ENCODE data around the gene TFF1.

Gene TFF1

DNA sequence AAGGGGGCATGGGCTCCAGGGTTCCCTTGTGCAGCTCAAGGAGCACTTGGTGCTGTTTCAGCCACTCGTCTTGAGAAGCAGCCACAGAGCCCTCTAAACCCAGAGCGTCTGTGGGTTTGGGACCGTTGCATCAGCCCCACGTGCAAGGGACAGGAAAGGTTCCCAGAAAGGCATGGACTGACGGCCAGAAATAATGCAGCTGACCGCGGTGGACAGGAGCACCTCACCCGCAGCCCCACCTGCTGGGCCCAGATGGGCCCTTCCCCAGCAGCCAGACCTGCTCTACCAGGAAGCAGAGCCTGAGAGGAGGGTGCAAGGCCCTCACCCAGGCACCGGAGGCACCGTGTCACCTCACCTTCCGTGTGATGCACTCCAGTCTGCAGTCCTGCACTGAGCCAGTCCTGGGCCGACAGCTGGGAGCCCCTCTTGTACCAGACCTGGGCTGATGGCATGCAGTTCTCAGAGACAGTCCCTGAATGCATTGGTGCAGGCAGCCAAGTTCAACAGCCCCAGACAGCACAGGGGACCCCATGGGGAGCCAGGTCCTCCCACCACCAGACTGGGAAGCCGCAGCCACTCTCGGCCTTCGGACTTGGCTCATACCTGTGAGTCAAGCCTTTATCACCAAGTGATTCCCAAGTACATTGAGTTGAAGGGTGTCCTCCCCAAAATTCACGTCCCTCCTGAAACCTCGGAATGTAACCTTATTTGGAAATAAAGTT lies 46.3 kb downstream of the TFF1 start:
- H3K4me3 ChIP-seq (ENCODE audit: low read length) = no peak overlapping the region
- TF ChIP-seq, protein P1, sequence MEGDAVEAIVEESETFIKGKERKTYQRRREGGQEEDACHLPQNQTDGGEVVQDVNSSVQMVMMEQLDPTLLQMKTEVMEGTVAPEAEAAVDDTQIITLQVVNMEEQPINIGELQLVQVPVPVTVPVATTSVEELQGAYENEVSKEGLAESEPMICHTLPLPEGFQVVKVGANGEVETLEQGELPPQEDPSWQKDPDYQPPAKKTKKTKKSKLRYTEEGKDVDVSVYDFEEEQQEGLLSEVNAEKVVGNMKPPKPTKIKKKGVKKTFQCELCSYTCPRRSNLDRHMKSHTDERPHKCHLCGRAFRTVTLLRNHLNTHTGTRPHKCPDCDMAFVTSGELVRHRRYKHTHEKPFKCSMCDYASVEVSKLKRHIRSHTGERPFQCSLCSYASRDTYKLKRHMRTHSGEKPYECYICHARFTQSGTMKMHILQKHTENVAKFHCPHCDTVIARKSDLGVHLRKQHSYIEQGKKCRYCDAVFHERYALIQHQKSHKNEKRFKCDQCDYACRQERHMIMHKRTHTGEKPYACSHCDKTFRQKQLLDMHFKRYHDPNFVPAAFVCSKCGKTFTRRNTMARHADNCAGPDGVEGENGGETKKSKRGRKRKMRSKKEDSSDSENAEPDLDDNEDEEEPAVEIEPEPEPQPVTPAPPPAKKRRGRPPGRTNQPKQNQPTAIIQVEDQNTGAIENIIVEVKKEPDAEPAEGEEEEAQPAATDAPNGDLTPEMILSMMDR (conservative IDR thresholded peaks at IDR 0.05; ENCODE audit: low read depth, low read length) = no peak
- DNase-seq (ENCODE audit: low read depth) = no peak

DNA sequence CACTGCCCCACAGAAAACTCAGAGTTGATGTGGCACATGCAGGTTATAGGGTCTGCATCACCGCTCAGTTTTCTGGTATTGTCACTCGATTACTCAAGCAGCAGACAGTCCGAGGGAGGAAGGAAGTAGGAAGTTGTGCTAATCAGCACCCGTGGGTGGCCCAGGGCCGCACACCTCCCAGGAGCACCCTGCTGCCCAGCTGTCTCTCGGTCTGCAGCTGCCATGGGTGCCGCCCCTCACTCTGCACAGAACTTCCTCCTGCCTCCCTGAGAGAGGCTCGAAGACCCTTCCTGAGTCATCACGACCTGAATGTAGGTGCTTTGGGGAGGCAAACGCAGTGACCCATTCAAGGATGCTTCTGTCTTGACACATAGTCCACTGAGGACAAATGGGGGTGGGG lies 47.0 kb downstream of the TFF1 start:
- DNase-seq (ENCODE audit: low read depth) = no peak
- no peak overlapping the region for H3K4me3 ChIP-seq (ENCODE audit: low read length)
- TF ChIP-seq, protein P1 (conservative IDR thresholded peaks at IDR 0.05; ENCODE audit: low read depth, low read length) = no peak

DNA sequence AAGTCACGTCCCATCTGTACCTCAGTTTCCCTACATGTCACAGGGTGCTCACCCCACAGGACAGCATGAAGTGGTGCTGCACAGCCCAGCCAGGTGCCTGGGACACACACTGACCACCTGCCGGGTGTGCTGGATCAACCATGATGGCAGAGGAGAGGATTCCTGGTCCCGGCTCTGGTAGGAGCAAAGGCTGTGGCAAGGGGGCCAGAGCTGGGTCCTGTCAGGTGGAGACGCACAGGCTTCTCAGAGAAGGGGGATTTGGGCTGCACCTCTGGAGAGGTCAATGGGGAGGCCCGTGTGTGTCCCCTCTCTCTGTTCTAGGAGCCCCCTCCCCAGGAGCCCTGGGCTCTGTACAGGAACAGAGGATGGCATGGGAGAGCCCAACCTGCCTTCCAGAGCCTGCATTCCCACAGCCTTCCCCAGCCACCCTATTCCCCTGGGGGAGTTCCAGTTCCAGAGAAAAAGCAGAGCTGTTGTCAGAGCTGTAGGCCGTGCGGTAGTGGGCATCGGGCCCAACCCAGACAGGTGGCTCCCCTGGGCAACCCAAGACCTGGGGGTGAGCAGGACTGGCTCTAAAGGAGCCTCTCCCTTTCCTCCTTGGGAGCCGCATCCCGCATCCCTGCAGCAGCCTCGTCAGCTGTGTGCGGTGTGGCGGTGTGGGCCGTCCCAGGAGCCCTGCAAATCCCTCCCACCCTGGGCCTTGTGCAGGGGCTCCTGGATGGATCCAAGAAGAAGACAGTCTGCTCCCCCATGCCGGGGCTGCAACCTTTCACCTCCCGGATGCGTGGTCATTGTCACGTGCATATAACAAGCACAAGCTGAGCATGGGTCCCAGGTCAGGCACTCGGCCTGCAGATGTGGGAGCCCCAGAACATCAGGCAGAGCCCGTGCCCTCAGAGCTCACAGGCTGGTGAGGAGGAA lies 48.2 kb downstream of the TFF1 start:
- no peak overlapping the region for H3K4me3 ChIP-seq (ENCODE audit: low read length)
- DNase-seq (ENCODE audit: low read depth) = no peak
- TF ChIP-seq, protein P1 (conservative IDR thresholded peaks at IDR 0.05; ENCODE audit: low read depth, low read length) = no peak

DNA sequence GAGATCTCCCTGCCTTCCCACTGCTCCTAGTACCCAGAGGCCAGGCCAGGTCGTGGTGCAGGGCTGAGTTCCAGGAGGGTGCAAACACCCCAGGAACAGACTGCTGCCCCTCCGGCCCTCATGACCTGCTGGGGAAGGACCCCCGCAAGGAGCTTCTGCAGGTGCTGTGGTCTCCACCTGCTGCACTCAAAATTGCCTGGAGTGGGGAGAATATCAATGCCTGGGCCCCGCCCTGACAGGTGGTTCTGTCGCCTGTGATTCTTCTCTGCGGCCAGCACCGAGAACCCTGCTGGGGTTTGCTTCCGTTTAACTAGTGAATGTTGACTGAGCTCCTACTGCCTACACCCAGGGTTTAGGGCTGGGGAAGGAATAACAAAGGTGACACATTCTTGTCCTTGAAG lies 49.0 kb downstream of the TFF1 start:
- no peak overlapping the region for H3K4me3 ChIP-seq (ENCODE audit: low read length)
- DNase-seq (ENCODE audit: low read depth) = no peak
- TF ChIP-seq, protein P1 (conservative IDR thresholded peaks at IDR 0.05; ENCODE audit: low read depth, low read length) = no peak

DNA sequence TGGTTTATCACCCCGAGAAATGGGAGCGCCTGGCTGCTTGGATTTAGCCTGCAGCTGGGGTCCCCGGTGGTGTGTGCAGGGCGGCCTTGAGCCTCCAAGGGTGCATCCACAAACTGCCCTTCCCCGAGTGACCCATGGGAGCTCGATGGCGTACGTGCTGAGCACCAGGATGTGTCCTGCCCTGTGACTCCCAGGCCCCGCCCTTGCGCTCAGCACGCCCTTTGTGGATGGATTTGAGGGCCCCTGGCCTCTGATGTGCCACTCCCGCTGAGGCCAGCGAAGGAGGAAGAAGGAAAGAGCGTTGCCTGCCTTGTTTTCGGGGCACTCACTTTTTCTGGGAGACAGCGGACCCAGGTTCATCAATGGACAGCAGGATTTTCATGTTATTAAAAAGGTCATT lies 49.4 kb downstream of the TFF1 start:
- TF ChIP-seq, protein P1 (conservative IDR thresholded peaks at IDR 0.05; ENCODE audit: low read depth, low read length) = no peak
- no peak overlapping the region for H3K4me3 ChIP-seq (ENCODE audit: low read length)
- DNase-seq (ENCODE audit: low read depth) = no peak

DNA sequence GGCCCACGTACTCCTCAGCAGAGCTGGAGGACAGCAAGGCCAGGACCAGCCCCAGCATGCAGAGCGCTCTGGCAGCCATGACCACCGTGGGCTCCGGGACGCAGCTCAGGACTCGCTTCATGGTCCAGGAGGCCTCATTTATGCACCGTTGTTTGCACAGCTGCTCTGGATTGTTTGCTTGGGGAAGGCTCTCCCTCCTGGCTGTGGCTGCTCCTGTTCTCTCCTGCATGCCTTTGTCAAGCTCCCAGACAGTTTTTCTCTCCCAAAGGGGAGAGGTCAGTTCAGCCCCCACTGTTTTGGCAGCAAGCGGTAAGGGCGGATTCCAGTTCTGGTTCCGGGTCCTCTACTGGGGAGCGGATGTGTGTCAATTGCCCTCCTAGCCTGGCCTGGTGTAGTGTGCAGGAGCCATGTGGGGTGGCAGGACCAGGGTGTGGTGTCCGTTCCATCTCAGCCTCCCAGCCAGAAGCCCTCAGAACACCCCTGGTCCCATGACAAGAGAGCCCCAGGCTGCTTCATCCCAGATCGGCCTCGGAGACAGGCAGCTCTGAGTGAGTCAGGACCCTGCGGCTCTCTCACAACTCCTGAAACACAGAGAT lies 50.9 kb downstream of the TFF1 start, which contains the start of gene TFF3:
Gene TFF3 (minus strand): TSS at position 114 of the 596 bp plus-strand sequence. CDS start 35 bp downstream, at position 79.
- TF ChIP-seq, protein P1 (conservative IDR thresholded peaks at IDR 0.05; ENCODE audit: low read depth, low read length) = no peak
- no peak within 1 kb of the TSS for H3K4me3 ChIP-seq (ENCODE audit: low read length)
- no peak for DNase-seq (ENCODE audit: low read depth)
